HUES64 (cell line): ENCODE data around the gene TNRC6A. TPM values are rescaled to one million over a fixed set of nuclear protein-coding genes. Genes with fewer than 3 reads are reported as not detected.
A peak's percentile ranks its signal among the peaks of the same experiment; 100 is the strongest.

Experiments
- H3K27ac ChIP-seq: 2 replicates; pipeline ENCODE4 v1.7.0; 2013; ENCODE audit warnings: low read depth, low read length, inconsistent platforms
- H3K27me3 ChIP-seq: 2 replicates; pipeline ENCODE4 v1.6.1; 2013; ENCODE audit warnings: mild to moderate bottlenecking, low read length; ENCODE audit not compliant: insufficient read depth
- H3K36me3 ChIP-seq: 2 replicates; pipeline ENCODE4 v1.6.1; 2013; ENCODE audit warnings: mild to moderate bottlenecking, low read length; ENCODE audit not compliant: insufficient read depth
- H3K4me1 ChIP-seq: 2 replicates; pipeline ENCODE4 v1.6.1; 2013; ENCODE audit warnings: mild to moderate bottlenecking, low read length, moderate library complexity; ENCODE audit not compliant: insufficient read depth
- H3K4me3 ChIP-seq: 2 replicates; pipeline ENCODE4 v1.5.1; 2013; ENCODE audit warnings: mild to moderate bottlenecking, low read length, moderate library complexity
- H3K9ac ChIP-seq: 2 replicates; pipeline ENCODE4 v1.6.1; 2013; ENCODE audit warnings: mild to moderate bottlenecking, low read depth, low read length
- H3K9me3 ChIP-seq: 2 replicates; pipeline ENCODE4 v1.6.1; 2013; ENCODE audit warnings: low read depth, low read length; ENCODE audit not compliant: insufficient read depth
- WGBS: fragments of 150-250, 120-280 bp; methylation state at CpG from one replicate; pipeline ENCODE4 v1.1.7; 2013; ENCODE audit warnings: missing lambda C conversion rate; 5-methylcytosine and 5-hydroxymethylcytosine counted together
- polyA plus RNA-seq, 2 experiments: library from polyadenylated mRNA; stranded (reverse); fragments of 50-300 nt; gene quantifications; one replicate each; pipeline ENCODE4 v1.2.3, GENCODE V29; 2013

Gene TNRC6A
- polyA plus RNA-seq (2013, experiment 1 of 2): 44.5 TPM
- 46.2 TPM for polyA plus RNA-seq (2013, experiment 2 of 2)

- H3K36me3 ChIP-seq: peaks cover 26% of the 10 kb centered on the region
- H3K27me3 ChIP-seq: no peaks in the 10 kb centered on the region
- H3K27ac ChIP-seq: peak within 1 kb of the TSS; percentile 98
- peak within 1 kb of the TSS; percentile 100 for H3K4me3 ChIP-seq
- H3K9ac ChIP-seq: peak within 1 kb of the TSS; percentile 98
- WGBS: under 1% methylated on average over 78 of the region's 78 CpGs
- H3K4me1 ChIP-seq: peaks cover 23% of the 10 kb centered on the region
- no peaks in the 10 kb centered on the region for H3K9me3 ChIP-seq
Measured at GRCh38 chr16:24729243-24729950, at the start of gene TNRC6A. TSS of gene TNRC6A (plus strand) at chr16:24729651. CDS start at chr16:24729842, 191 bp downstream.

DNA sequence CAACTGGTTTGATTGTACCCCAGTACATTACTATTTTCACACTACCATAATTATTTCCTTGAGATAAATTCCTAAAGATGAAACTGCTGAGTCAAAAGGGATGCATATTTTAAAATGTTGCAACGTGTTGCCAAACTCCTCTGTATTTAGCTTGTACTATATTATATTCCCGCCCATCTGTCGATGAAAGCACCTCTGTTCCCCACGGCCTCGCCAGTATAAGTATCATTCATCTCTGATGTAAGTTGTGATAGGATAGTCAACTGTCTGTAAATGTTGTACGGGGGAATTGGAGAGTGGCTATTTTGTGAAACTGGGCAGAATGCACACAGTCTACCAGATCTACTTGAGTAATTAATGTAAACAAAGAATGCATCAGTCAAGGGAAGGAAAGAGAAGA is 47.7 kb upstream of the TNRC6A start:
- H3K4me3 ChIP-seq: no peak overlapping the region
- H3K4me1 ChIP-seq: peaks cover 6% of the 10 kb centered on the region
- H3K9ac ChIP-seq: no peak overlapping the region
- no peaks in the 10 kb centered on the region for H3K36me3 ChIP-seq
- H3K27ac ChIP-seq: no peak overlapping the region
- H3K9me3 ChIP-seq: no peaks in the 10 kb centered on the region
- 94% methylated on average over 6 of the region's 6 CpGs for WGBS
- no peaks in the 10 kb centered on the region for H3K27me3 ChIP-seq

DNA sequence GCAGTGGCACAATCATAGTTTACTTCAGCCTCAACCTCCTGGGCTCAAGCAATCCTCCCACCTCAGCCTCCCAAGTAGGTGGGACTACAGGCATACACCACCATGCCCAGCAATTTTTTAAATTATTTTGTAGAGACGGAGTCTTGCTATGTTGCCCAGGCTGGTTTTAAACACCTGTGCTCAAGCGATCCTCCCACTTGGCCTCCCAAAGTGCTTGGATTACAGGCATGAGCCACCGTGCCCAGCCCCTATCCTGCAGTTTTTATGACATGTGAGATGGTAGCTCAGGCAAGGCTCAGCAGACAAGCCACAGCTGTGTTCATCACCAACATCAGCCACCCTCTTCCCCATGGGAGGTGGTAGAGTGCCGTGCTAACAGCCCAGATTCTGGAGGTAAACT is 46.2 kb upstream of the TNRC6A start:
- peak overlapping the region; percentile 67; the same call in 1 of the 2 replicates for H3K27ac ChIP-seq
- H3K27me3 ChIP-seq: no peaks in the 10 kb centered on the region
- no peaks in the 10 kb centered on the region for H3K9me3 ChIP-seq
- no peak overlapping the region for H3K9ac ChIP-seq
- 88% methylated on average over 4 of the region's 4 CpGs for WGBS
- no peak overlapping the region for H3K4me3 ChIP-seq
- H3K4me1 ChIP-seq: peaks cover 6% of the 10 kb centered on the region
- H3K36me3 ChIP-seq: no peaks in the 10 kb centered on the region

- Histone ChIP-seq H3K9ac (no peak overlapping the region), H3K27ac (peak overlapping the region; percentile 67; the same call in 1 of the 2 replicates), H3K36me3 (no peaks in the 10 kb centered on the region), H3K4me3 (no peak overlapping the region), H3K4me1 (peaks cover 6% of the 10 kb centered on the region), H3K9me3 (no peaks in the 10 kb centered on the region), H3K27me3 (no peaks in the 10 kb centered on the region)
- 70% methylated on average over 4 of the region's 5 CpGs for WGBS
Measured at GRCh38 chr16:24683847-24684493, 45.5 kb upstream of the TNRC6A start.

DNA sequence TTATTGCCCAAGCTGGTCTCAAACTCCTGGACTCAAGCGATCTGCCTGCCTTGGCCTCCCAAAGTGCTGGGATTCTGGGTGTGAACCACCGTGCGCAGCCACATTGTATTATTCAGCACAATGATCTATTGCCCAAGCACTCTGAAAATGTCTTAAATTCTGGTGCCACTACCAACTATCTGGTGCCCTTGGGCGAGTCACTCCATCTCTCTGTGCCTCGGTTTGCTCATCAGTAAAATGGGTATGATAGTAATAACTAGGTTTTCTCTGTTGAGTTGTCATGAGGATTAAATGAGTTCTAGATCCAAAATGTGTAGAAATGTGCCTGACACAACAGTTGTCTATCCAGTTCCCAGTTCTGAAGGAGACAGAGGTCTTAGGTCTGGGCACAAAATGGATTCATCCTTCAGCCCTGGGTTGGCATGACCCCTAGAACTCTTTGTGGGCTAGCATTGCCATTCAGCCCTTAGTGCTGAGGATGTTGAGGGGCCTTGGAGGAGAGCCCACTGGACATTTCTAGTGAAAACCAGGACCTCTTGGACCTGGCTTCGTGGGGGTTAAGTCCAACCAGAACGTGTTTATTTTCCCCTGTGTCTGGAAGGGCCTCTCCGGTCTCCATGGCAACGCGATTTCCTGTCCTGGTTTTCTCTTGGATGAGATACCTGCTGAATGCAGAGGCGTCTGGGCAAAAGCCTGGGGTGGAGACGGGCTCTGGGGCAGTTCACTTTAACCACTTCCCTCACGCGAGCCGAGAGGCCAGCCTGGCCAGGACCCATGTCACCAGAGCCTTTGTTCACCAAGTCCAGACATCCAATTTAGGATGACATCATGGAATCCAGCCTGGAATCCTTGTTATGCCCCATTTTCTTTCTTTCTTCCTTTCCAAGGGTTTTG is 43.7 kb upstream of the TNRC6A start:
- Histone ChIP-seq H3K4me3 (no peak overlapping the region), H3K4me1 (peaks cover 6% of the 10 kb centered on the region), H3K36me3 (no peaks in the 10 kb centered on the region), H3K27ac (peak overlapping the region; percentile 8), H3K9ac (peak overlapping the region; percentile 22; the same call in 1 of the 2 replicates), H3K27me3 (no peaks in the 10 kb centered on the region), H3K9me3 (no peaks in the 10 kb centered on the region)
- WGBS: 65% methylated on average over 15 of the region's 15 CpGs

- H3K36me3 ChIP-seq: no peaks in the 10 kb centered on the region
- WGBS: 56% methylated on average over 9 of the region's 9 CpGs
- peak overlapping the region; percentile 22; the same call in 1 of the 2 replicates for H3K9ac ChIP-seq
- H3K4me1 ChIP-seq: peaks cover 6% of the 10 kb centered on the region
- no peaks in the 10 kb centered on the region for H3K27me3 ChIP-seq
- no peak overlapping the region for H3K4me3 ChIP-seq
- peak overlapping the region; percentile 8; the same call in 1 of the 2 replicates for H3K27ac ChIP-seq
- H3K9me3 ChIP-seq: no peaks in the 10 kb centered on the region
Measured at GRCh38 chr16:24686678-24687077, 42.8 kb upstream of the TNRC6A start.

DNA sequence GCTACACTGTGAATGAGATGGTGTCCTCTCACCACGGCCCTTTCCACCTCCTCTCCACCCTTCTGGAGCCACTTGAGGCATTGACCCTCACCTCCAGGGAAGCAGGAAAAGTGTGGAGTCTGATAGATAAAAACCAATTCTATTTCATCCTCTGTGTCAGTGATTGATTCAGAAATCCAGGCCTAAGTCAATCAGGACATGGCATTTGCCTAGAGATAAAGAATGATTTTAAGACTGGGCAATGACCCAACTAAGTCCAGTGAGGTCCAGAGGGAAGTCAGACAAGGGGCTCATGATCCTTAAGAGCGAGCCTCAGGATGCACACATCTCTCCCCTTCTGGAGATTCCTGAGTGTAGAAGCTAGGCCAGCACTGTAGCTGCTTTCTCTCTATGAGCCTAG is 41.1 kb upstream of the TNRC6A start:
- Histone ChIP-seq H3K36me3 (no peaks in the 10 kb centered on the region), H3K4me3 (no peak overlapping the region), H3K9me3 (no peaks in the 10 kb centered on the region), H3K27ac (no peak overlapping the region), H3K27me3 (no peaks in the 10 kb centered on the region), H3K9ac (no peak overlapping the region), H3K4me1 (peaks cover 6% of the 10 kb centered on the region)
- 96% methylated on average over 2 of the region's 2 CpGs for WGBS

DNA sequence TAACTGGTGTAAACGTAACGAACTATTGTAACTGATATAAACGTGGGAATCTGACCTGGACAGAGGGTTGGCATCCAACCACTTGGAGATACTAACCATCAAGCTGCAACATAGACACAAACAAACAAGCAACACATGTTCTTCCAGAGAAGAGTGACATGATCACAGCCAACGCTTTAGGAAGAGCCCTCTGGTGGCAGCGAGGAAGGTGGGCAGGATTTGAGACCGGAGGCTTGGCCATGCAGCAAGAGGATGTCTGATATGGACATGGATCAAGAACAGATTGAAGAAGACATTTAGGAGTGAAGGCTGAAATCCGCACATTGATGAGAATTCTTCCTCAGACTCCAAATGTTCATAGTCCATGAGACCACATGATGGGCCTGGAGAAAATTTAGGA is 40.3 kb upstream of the TNRC6A start:
- no peaks in the 10 kb centered on the region for H3K9me3 ChIP-seq
- 56% methylated on average over 7 of the region's 7 CpGs for WGBS
- no peak overlapping the region for H3K9ac ChIP-seq
- no peak overlapping the region for H3K4me3 ChIP-seq
- H3K27me3 ChIP-seq: no peaks in the 10 kb centered on the region
- no peaks in the 10 kb centered on the region for H3K36me3 ChIP-seq
- H3K27ac ChIP-seq: no peak overlapping the region
- peaks cover 6% of the 10 kb centered on the region for H3K4me1 ChIP-seq

- Histone ChIP-seq H3K9me3 (no peaks in the 10 kb centered on the region), H3K4me3 (no peak overlapping the region), H3K27ac (no peak overlapping the region), H3K9ac (no peak overlapping the region), H3K4me1 (no peaks in the 10 kb centered on the region), H3K27me3 (no peaks in the 10 kb centered on the region), H3K36me3 (no peaks in the 10 kb centered on the region)
- 75% methylated on average over 5 of the region's 7 CpGs for WGBS
Measured at GRCh38 chr16:24692854-24693253, 36.6 kb upstream of the TNRC6A start.

GRCh38 chr16:24694931-24695330 is 34.5 kb upstream of the TNRC6A start:
- 90% methylated on average over 5 of the region's 5 CpGs for WGBS
- no peak overlapping the region for H3K4me3 ChIP-seq
- no peak overlapping the region for H3K27ac ChIP-seq
- H3K4me1 ChIP-seq: no peaks in the 10 kb centered on the region
- H3K36me3 ChIP-seq: no peaks in the 10 kb centered on the region
- H3K27me3 ChIP-seq: no peaks in the 10 kb centered on the region
- no peaks in the 10 kb centered on the region for H3K9me3 ChIP-seq
- no peak overlapping the region for H3K9ac ChIP-seq

GRCh38 chr16:24696699-24697098 is 32.8 kb upstream of the TNRC6A start:
- Histone ChIP-seq H3K4me3 (no peak overlapping the region), H3K36me3 (no peaks in the 10 kb centered on the region), H3K9me3 (no peaks in the 10 kb centered on the region), H3K4me1 (peaks cover 9% of the 10 kb centered on the region; the same call in 1 of the 2 replicates), H3K27ac (no peak overlapping the region), H3K27me3 (no peaks in the 10 kb centered on the region), H3K9ac (no peak overlapping the region)
- WGBS: 72% methylated on average over 4 of the region's 5 CpGs
